ENCODE measurements around the gene B4GALNT1. TPM values are rescaled to one million over a fixed set of nuclear protein-coding genes. Genes with fewer than 3 reads are reported as not detected.

B4GALNT1 gene
- total RNA-seq, 4 donors from 2014 or later: 0.19 to 1.7 (median 0.26) TPM

GRCh38 chr12:57629897-57630471 is 3.0 kb downstream of the B4GALNT1 start:
- DNase-seq (ENCODE audit: low spot score in 2 of 2): peak in 1 of 2 donors; percentile 79
- 76 to 90% methylated on average over 5 of the region's 5 CpGs for WGBS, 2 donors
- intact Hi-C loops (cut with DNase I; ENCODE audit: low total_unique reads): loop anchor here (10.0 kb wide), 1 partner anchor 165 kb away; no protein-coding TSS in a partner anchor
- H3K4me3 ChIP-seq (ENCODE audit: low read depth, poor library complexity, severe bottlenecking): no peak overlapping the region
- TF ChIP-seq POLR2A (IDR thresholded peaks at IDR 0.05) (no peak), CTCF (IDR thresholded peaks at IDR 0.05) (no peak)

- peak; percentile 8 to 81 for DNase-seq (ENCODE audit: low spot score in 2 of 2)
- intact Hi-C loops (cut with DNase I; ENCODE audit: low total_unique reads): loop anchor here (10.0 kb wide), 1 partner anchor 164 kb away; no protein-coding TSS in a partner anchor
- WGBS, 2 donors: 64 to 74% methylated on average over 29 of the region's 29 CpGs
- H3K4me3 ChIP-seq (ENCODE audit: low read depth, poor library complexity, severe bottlenecking): no peak overlapping the region
- TF ChIP-seq POLR2A (IDR thresholded peaks at IDR 0.05) (no peak), CTCF (IDR thresholded peaks at IDR 0.05) (no peak)
Observed at GRCh38 chr12:57628280-57629191, 4.5 kb downstream of the B4GALNT1 start.

GRCh38 chr12:57627501-57628279 is 5.3 kb downstream of the B4GALNT1 start:
- TF ChIP-seq CTCF (IDR thresholded peaks at IDR 0.05) (no peak), POLR2A (IDR thresholded peaks at IDR 0.05) (no peak)
- 21 to 37% methylated on average over 41 to 67 of the region's 67 CpGs for WGBS, 2 donors
- intact Hi-C loops (cut with DNase I; ENCODE audit: low total_unique reads): loop anchor here (10.0 kb wide), 1 partner anchor 163 kb away; no protein-coding TSS in a partner anchor
- no peak overlapping the region for H3K4me3 ChIP-seq (ENCODE audit: low read depth, poor library complexity, severe bottlenecking)
- peak; percentile 9 to 85 for DNase-seq (ENCODE audit: low spot score in 2 of 2)

GRCh38 chr12:57626921-57627445 is 6.0 kb downstream of the B4GALNT1 start:
- no peak overlapping the region for H3K4me3 ChIP-seq (ENCODE audit: low read depth, poor library complexity, severe bottlenecking)
- DNase-seq (ENCODE audit: low spot score in 2 of 2): peak in 1 of 2 donors; percentile 57
- intact Hi-C loops (cut with DNase I; ENCODE audit: low total_unique reads): loop anchor here (10.0 kb wide), 1 partner anchor 162 kb away; no protein-coding TSS in a partner anchor
- WGBS, 2 donors: 30 to 45% methylated on average over 9 of the region's 9 CpGs
- TF ChIP-seq POLR2A (IDR thresholded peaks at IDR 0.05): no peak
- no peak for TF ChIP-seq CTCF (IDR thresholded peaks at IDR 0.05)
